Measurements from ENCODE around the gene NOVA2. TPM values are rescaled to one million over a fixed set of nuclear protein-coding genes. Genes with fewer than 3 reads are reported as not detected.
A peak's percentile ranks its signal among the peaks of the same experiment; 100 is the strongest.

NOVA2 gene
- total and polyA plus RNA-seq, 9 of the 15 experiments (the other 6 are each of a cell fraction or from before 2014, with no cell fraction given) = not detected

- TF ChIP-seq HDAC1 (IDR thresholded peaks at IDR 0.05) = peak in 1 of 2 experiments; percentile 81; a peak in 2 of 4 replicates
- TF ChIP-seq JUND (IDR thresholded peaks at IDR 0.05; ENCODE audit: borderline replicate concordance, low read depth, low read length) = 0 out of 2 replicates have a peak, but pooled peaks have one; percentile 2
- no peak for TF ChIP-seq JUND (tag; IDR thresholded peaks at IDR 0.05; ENCODE audit: borderline replicate concordance, low read depth, low read length)
- 0 out of 2 replicates have a peak, but pooled peaks have one; percentile 25 for TF ChIP-seq ZNF143 (CRISPR knock-in tag; IDR thresholded peaks at IDR 0.05)
- TF ChIP-seq PHF20 (IDR thresholded peaks at IDR 0.05; ENCODE audit: partially characterized antibody) = peak; percentile 59
- no peak for TF ChIP-seq RFX5 (IDR thresholded peaks at IDR 0.05; ENCODE audit: low read depth, low read length)
- no peak for TF ChIP-seq MBD2 (IDR thresholded peaks at IDR 0.05; ENCODE audit: borderline replicate concordance, low read depth)
- peak; percentile 73 for TF ChIP-seq POLR2A (conservative IDR thresholded peaks at IDR 0.05)
- TF ChIP-seq XRCC4 (IDR thresholded peaks at IDR 0.05; ENCODE audit: extremely low read depth, insufficient read depth, insufficient read length) = no peak
- no peak for TF ChIP-seq XRCC3 (IDR thresholded peaks at IDR 0.05)
- TF ChIP-seq TCF7L2 (IDR thresholded peaks at IDR 0.05; ENCODE audit: low read depth, low read length) = no peak
- TF ChIP-seq SUPT5H (IDR thresholded peaks at IDR 0.05) = peak; percentile 72
- peak; percentile 99 for TF ChIP-seq RREB1 (CRISPR knock-in tag; IDR thresholded peaks at IDR 0.05)
- no peak for TF ChIP-seq ZFP1 (CRISPR knock-in tag; IDR thresholded peaks at IDR 0.05)
- no peak for TF ChIP-seq ZNF449 (CRISPR knock-in tag; IDR thresholded peaks at IDR 0.05)
- no peak for TF ChIP-seq ATF1 (CRISPR knock-in tag; IDR thresholded peaks at IDR 0.05)
- no peak for TF ChIP-seq ATF1 (tag; IDR thresholded peaks at IDR 0.05)
- no peak; the same call in 1 of the 2 replicates for TF ChIP-seq MYC (IDR thresholded peaks at IDR 0.05; ENCODE audit: low read depth, low read length)
- TF ChIP-seq MYC (CRISPR knock-in tag; IDR thresholded peaks at IDR 0.05; ENCODE audit: borderline replicate concordance, low read depth) = no peak
- TF ChIP-seq POLR2B (IDR thresholded peaks at IDR 0.05; ENCODE audit: low read depth, partially characterized antibody) = peak; percentile 96
- TF ChIP-seq ZNF41 (CRISPR knock-in tag; conservative IDR thresholded peaks at IDR 0.05) = no peak
Measured at GRCh38 chr19:45902651-45903625, 70.7 kb downstream of the NOVA2 start (continued).
